Hepatic stellate cell (primary cell): Measurements from ENCODE around the gene SORCS2.

Experiments used
- DNase-seq: peaks from one replicate; pipeline ENCODE4 v3.0.0; 2011; ENCODE audit warnings: low spot score

The SORCS2 gene

GRCh38 chr4:7766661-7767345 is 574.5 kb downstream of the SORCS2 start:
- no peak for DNase-seq

GRCh38 chr4:7767526-7767925 is 575.2 kb downstream of the SORCS2 start:
- DNase-seq = no peak

GRCh38 chr4:7767966-7768365 is 575.6 kb downstream of the SORCS2 start:
- no peak for DNase-seq

GRCh38 chr4:7768736-7769135 is 576.4 kb downstream of the SORCS2 start:
- DNase-seq = no peak

GRCh38 chr4:7769396-7770223 is 577.3 kb downstream of the SORCS2 start:
- DNase-seq = no peak

- DNase-seq = peak; percentile 54
Measured at GRCh38 chr4:7770224-7771050, 578.1 kb downstream of the SORCS2 start.

GRCh38 chr4:7771056-7771455 is 578.7 kb downstream of the SORCS2 start:
- no peak for DNase-seq

- DNase-seq = no peak
Measured at GRCh38 chr4:7771541-7772507, 579.5 kb downstream of the SORCS2 start.

- DNase-seq = peak; percentile 47
Measured at GRCh38 chr4:7772711-7773385, 580.5 kb downstream of the SORCS2 start.

GRCh38 chr4:7773401-7774180 is 581.3 kb downstream of the SORCS2 start:
- no peak for DNase-seq

GRCh38 chr4:7774301-7775294 is 582.3 kb downstream of the SORCS2 start:
- DNase-seq = no peak

- no peak for DNase-seq
Measured at GRCh38 chr4:7775396-7775795, 583.1 kb downstream of the SORCS2 start.

GRCh38 chr4:7777017-7777710 is 584.8 kb downstream of the SORCS2 start:
- no peak for DNase-seq

- no peak for DNase-seq
Measured at GRCh38 chr4:7777871-7778509, 585.7 kb downstream of the SORCS2 start.

- peak; percentile 60 for DNase-seq
Measured at GRCh38 chr4:7778510-7779431, 586.4 kb downstream of the SORCS2 start.

- no peak for DNase-seq
Measured at GRCh38 chr4:7779432-7779768, 587.1 kb downstream of the SORCS2 start.
